AG10803 (cell line): ENCODE data around the gene ABCF3.

Experiments
- DNase-seq: peaks from one replicate; pipeline ENCODE4 v3.0.0; 2010; ENCODE audit warnings: low read depth
- H3K4me3 ChIP-seq: 2 replicates; pipeline ENCODE4 v1.5.1; 2011; ENCODE audit warnings: mild to moderate bottlenecking, low read length, control low read depth
- CTCF ChIP-seq: conservative IDR thresholded peaks from 2 replicates; pipeline ENCODE4 v1.5.1; 2011; ENCODE audit warnings: mild to moderate bottlenecking, low read length, control low read depth, inconsistent platforms

The ABCF3 gene

GRCh38 chr3:184177331-184177731 is 8.7 kb upstream of the ABCF3 start:
- H3K4me3 ChIP-seq, result peak overlapping the region; percentile 97
- no peak for TF ChIP-seq CTCF
- peak; percentile 45 for DNase-seq

DNA sequence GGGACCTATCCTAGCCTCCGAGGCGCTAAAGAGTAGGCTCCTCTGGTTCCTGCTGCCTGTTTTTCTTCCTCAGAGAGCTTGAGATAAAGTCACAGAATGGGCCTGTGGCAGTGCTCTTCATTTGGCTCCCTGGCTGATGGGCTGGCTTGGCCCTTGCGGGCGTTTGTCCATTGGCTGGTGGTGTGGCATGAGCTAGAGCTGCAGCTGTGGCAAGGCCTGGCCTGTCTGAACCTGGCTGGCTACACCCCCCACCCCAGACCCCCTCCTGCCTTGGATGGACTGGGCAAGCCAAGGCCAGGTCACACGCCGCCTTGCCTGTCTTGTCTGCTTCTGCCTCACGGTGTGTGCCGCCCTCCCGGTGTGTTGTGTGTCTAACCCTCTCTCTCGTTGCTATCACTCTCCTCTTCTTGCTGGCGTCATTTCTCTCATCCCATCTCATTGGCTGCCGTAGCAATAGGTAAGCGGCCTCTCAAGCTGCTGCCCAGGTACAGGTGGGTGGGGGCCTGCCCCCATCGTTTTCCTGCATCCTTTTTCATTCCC is 8.2 kb upstream of the ABCF3 start:
- DNase-seq, result no peak
- peak overlapping the region; percentile 97; the same call in 1 of the 2 replicates for H3K4me3 ChIP-seq
- no peak for TF ChIP-seq CTCF

DNA sequence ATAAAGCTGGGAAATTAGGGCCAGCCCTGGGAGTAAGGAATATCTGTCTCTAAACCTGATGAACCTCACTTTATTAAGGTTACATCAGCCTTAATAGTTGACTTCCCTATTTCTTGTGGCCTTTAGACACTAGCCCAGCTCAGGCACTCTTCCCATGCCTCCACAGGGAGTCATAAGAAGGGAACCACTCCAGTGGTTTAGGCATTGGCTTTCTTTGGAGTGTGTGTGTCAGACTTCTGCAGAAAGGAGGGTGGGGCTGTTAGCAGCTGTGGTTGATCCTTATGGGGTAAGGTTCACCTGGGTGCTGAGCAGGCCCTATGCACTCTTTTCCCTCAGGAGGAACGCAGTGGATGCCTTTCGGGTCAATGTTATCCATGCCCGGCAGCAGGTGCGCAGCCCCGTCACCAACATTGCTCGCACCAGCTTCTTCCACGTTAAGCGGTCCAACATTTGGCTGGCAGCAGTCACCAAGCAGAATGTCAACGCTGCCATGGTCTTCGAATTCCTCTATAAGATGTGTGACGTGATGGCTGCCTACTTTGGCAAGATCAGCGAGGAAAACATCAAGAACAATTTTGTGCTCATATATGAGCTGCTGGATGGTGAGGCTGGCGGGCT is 7.4 kb upstream of the ABCF3 start:
- peak; percentile 26 for DNase-seq
- no peak overlapping the region for H3K4me3 ChIP-seq
- TF ChIP-seq CTCF, result no peak

DNA sequence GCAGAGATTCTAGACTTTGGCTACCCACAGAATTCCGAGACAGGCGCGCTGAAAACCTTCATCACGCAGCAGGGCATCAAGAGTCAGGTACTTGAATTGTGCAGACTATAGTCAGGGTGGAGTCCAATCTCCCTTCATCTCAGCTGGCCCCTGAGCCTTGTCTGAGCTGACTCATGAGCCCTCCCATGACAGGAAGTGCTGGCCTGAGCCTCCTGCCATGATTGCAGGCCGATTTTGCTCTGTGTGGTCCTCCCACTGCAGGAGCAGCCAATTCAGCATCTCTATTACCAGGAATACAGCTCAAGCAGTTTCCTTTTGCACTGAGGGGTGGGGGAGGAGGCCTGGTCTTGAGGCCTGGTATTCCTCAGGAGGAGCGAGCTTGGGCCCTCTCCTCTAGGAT is 5.8 kb upstream of the ABCF3 start:
- TF ChIP-seq CTCF, result no peak
- H3K4me3 ChIP-seq, result no peak overlapping the region
- peak; percentile 22 for DNase-seq

GRCh38 chr3:184181596-184181995 is 4.4 kb upstream of the ABCF3 start:
- H3K4me3 ChIP-seq, result no peak overlapping the region
- TF ChIP-seq CTCF, result no peak
- no peak for DNase-seq

GRCh38 chr3:184183679-184184078 is 2.3 kb upstream of the ABCF3 start:
- DNase-seq, result no peak
- no peak for TF ChIP-seq CTCF

GRCh38 chr3:184184546-184185230 is 1.3 kb upstream of the ABCF3 start:
- TF ChIP-seq CTCF, result no peak
- H3K4me3 ChIP-seq, result no peak overlapping the region
- DNase-seq, result no peak

More at GRCh38 chr3:184183679-184184078, 2.3 kb upstream of the ABCF3 start:
- H3K4me3 ChIP-seq, result no peak overlapping the region
